NCI-H1092 (cell line): ENCODE measurements around the gene GRK7.

Source experiments
- DNase-seq: peaks from one replicate; lab custom pipeline; 2025; lab: John Stamatoyannopoulos, UW

The GRK7 gene

DNA sequence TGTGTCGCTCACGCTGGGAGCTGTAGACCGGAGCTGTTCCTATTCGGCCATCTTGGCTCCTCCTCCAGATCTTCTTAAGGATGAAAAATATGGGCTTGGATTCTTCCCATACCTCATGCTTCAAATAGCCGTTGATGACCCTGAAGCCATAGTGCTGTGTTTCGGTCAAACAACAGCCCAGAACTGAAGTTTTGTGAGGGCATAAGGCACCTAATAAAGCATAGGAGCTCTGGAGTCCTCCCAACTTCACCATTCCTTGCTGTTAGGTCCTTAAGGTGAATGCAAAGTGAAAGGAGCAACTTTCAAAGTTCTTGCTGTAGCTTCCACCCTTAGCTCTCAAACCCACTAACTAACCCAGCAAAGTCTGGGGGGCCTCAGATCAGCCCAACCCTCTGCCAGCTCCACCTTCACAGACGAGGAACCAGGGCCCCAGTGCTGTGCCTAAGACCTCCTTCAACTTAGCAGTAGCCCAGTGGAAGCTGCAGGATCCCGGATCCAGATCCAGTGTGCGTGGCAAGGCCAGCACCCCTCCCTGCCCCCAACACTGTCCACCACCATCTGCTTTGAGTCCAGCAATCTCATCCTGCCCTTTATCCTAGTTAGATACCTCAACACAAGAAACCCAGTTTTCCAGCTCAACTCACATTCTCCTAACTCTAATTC is at the start of gene GRK7:
TSS of gene GRK7 (plus strand) at position 321 of the 663 bp plus-strand sequence. CDS start 14,877 bp downstream, outside the sequence.
- DNase-seq, result no peak

DNA sequence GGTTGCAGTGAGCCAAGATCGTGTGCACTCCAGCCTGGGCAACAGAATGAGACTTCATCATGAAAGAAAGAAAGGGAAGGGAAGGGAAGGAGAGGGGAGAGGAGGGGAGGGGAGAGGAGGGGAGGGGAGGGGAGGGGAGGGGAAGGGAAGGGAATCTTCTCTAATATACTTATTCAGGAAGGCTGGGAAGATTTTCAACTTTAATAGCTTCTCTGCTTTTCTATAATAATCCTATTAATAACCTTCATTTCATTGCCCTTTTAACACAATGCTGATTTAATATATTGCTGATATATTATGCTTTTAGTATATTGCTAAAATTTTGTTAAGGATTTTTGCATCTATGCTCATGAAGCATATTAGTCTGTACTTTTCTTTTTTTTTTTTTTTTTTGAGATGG is 48.5 kb upstream of the GRK7 start:
- DNase-seq, result no peak

- DNase-seq, result no peak
These were observed 41.1 kb upstream of the GRK7 start for GRCh38 chr3:141722081-141722480.

DNA sequence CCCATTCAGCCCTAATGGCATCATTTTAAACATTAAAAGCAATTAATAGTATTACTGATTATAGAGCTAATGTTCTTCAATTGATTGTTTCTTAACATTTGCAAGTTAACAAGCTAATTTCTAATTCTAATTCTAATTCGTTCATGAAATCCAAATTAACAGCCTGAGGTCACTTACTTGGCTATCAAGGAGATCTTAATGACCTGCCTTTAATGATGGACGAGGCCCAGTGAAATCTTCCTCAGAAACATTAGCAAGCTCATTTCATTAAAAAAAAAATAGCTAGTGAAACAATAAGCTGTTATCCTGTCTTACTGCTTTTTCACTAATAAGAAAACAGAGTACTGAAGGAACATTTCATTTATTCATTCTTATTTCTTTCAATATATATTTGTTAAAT is 40.6 kb upstream of the GRK7 start:
- no peak for DNase-seq

DNA sequence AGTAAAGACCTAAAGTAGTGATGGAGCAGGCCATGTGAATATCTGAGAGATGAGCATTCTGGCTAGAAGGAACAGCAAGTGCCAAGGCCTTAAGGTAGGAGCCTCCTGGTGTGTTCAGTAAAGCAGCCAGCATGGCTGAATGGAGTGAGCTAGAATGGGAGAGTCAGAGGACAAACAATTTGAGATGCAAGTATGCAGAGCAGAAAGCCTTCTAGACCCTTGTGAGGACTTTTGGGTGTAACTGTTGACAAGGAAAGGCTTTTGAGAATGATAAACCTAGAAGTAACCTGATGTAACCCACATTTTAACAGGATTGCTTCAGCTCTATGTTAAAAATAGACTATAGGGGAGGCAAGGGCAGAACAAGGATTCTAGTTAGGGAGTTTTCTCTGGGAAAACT is 40.0 kb upstream of the GRK7 start:
- DNase-seq, result no peak

- DNase-seq, result no peak
These were observed 39.0 kb upstream of the GRK7 start for GRCh38 chr3:141724186-141724585.

DNA sequence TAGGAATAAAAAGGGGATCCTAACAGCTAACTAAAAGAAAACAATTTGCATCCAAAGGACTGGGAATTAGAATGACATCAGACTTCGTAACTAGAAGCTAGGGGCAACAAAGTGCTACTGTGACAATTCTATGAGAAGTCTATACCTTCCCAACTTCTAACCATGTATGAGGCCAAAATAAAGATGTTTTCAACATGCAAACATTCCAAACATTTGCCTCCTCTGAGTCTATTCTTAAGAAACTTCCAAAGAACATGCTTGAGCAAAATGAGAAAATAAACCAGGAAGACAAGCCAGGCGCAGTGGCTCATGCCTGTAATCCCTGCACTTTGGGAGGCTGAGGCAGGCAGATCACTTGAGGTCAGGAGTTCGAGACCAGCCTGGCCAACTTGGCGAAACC is 38.2 kb upstream of the GRK7 start:
- DNase-seq, result no peak

GRCh38 chr3:141726483-141726882 is 36.7 kb upstream of the GRK7 start:
- no peak for DNase-seq

DNA sequence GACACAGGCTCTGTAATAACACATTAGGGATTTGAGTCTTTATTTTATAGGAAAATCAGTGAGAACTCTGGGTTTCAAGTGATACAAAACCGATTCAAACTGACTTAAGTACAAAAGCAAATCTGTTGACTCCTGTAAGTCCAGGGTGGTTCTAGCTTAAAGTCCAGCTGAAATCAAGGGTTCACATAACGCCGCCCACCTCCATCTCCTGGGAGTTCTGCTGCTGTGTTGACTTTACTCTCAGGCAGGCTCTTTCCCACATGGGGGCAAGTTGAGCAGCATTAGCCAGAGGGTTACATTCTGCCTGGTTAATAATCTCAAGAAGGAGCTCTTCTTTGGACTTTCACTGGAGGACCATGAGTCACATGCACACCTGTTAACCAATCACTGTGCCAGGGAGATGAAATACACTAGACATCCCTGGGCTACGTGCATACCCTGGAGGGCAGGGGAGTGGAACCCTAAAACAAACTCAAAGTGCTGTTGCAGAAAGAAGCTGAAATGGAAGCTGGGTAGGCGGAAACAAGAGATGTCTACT is 34.8 kb upstream of the GRK7 start:
- DNase-seq, result no peak

DNA sequence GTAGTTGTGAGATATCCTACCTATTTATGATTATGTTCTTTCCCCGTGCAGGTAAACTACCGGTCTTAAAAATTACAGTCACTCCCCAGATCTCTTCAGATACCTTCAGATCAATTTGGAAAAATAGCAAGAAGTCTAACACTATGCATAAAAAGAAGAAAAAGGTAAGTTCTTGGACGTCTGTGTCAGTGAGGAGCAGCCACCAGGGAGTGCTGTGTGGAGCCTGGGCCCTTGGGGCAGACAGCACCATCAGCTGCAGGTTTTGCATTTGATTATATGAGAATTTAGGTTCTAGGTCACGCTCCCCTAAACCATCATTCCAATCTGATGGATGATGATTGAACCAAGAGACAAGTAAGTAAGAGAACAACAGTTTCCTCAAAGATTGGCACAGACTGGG is 34.0 kb upstream of the GRK7 start:
- no peak for DNase-seq

- DNase-seq, result no peak
These were observed 28.0 kb upstream of the GRK7 start for GRCh38 chr3:141735176-141735575.

GRCh38 chr3:141735770-141736465 is 27.3 kb upstream of the GRK7 start:
- no peak for DNase-seq

GRCh38 chr3:141737093-141737492 is 26.1 kb upstream of the GRK7 start:
- DNase-seq, result no peak

GRCh38 chr3:141737678-141738021 is 25.6 kb upstream of the GRK7 start:
- DNase-seq, result no peak

GRCh38 chr3:141738022-141738890 is 25.0 kb upstream of the GRK7 start, which contains the start of gene RNF7:
RNF7 (plus strand) TSS chr3:141738298; CDS start chr3:141738342, 44 bp downstream.
- DNase-seq, result peak; percentile 94

DNA sequence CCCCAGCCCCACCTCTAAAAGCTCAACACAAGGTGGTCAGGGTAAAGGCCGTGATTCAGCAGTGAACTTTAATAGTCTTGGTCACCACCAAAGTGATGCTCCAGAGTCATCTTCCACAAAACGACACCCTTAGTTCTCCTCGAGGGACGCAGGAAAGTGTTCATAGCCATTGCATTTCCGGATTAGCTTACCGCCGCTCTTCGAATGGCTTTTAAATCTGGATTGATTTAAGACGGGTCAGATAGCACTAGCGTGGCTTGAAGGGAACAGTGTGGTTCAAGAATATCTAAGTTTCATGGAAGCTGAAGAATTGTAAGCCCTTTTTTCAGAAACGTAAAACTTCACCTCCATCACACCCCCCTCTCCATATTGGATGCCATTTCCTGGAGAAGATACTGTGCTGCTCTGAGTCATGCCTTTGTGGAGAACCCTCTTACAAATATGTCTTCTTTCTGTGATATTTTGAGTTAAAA is 24.3 kb upstream of the GRK7 start:
- DNase-seq, result no peak

GRCh38 chr3:141739731-141740130 is 23.5 kb upstream of the GRK7 start:
- no peak for DNase-seq

DNA sequence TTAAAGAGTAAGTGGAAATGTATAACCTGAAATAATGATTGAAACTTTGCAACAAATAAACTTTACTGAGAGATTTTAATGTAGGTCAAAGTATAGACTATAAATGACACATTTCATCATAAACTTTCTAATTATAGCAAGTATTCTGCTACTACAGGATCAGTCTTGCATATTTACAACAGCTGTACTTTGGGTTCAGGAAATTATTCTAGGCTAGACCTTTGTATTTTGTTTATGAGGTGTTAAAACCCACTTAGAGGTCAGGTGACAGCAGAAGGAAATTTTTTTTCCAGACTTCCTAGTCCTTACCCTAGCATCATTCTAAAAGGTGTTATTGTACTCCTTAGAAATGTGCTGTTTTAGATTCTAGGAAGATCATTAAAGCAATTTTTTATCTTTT is 22.9 kb upstream of the GRK7 start:
- DNase-seq, result no peak

GRCh38 chr3:141743305-141743704 is 19.9 kb upstream of the GRK7 start:
- no peak for DNase-seq

GRCh38 chr3:141746962-141747361 is 16.2 kb upstream of the GRK7 start:
- DNase-seq, result no peak

DNA sequence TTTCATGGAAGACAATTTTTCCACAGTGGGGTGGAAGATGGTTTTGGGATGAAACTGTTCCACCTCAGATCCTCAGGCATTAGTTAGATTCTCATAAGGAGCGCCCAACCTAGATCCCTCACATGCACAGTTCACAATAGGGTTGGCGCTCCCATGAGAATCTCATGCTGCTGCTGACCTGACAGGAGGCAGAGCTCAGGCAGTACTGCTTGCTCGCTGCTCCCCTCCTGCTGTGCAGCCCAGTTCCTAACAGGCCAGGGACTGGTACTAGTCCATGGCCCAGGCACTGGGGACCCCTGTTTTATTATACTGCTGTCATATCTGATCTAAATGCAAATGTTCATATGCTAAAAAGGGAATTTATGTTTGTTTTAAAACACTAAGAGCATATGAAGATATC is 9.8 kb upstream of the GRK7 start:
- no peak for DNase-seq

- no peak for DNase-seq
These were observed 9.2 kb upstream of the GRK7 start for GRCh38 chr3:141754032-141754431.
